ENCODE data around the gene NCR2.

Gene NCR2

GRCh38 chr6:41342241-41342640, 6.8 kb downstream of the NCR2 start (continued):
- TF ChIP-seq, protein P1, sequence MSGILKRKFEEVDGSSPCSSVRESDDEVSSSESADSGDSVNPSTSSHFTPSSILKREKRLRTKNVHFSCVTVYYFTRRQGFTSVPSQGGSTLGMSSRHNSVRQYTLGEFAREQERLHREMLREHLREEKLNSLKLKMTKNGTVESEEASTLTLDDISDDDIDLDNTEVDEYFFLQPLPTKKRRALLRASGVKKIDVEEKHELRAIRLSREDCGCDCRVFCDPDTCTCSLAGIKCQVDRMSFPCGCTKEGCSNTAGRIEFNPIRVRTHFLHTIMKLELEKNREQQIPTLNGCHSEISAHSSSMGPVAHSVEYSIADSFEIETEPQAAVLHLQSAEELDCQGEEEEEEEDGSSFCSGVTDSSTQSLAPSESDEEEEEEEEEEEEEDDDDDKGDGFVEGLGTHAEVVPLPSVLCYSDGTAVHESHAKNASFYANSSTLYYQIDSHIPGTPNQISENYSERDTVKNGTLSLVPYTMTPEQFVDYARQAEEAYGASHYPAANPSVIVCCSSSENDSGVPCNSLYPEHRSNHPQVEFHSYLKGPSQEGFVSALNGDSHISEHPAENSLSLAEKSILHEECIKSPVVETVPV (CRISPR knock-in tag; IDR thresholded peaks at IDR 0.05) = no peak
- TF ChIP-seq, protein P2, sequence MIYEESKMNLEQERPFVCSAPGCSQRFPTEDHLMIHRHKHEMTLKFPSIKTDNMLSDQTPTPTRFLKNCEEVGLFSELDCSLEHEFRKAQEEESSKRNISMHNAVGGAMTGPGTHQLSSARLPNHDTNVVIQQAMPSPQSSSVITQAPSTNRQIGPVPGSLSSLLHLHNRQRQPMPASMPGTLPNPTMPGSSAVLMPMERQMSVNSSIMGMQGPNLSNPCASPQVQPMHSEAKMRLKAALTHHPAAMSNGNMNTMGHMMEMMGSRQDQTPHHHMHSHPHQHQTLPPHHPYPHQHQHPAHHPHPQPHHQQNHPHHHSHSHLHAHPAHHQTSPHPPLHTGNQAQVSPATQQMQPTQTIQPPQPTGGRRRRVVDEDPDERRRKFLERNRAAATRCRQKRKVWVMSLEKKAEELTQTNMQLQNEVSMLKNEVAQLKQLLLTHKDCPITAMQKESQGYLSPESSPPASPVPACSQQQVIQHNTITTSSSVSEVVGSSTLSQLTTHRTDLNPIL (CRISPR knock-in tag; IDR thresholded peaks at IDR 0.05; ENCODE audit: low read depth) = no peak
- TF ChIP-seq, protein P3, sequence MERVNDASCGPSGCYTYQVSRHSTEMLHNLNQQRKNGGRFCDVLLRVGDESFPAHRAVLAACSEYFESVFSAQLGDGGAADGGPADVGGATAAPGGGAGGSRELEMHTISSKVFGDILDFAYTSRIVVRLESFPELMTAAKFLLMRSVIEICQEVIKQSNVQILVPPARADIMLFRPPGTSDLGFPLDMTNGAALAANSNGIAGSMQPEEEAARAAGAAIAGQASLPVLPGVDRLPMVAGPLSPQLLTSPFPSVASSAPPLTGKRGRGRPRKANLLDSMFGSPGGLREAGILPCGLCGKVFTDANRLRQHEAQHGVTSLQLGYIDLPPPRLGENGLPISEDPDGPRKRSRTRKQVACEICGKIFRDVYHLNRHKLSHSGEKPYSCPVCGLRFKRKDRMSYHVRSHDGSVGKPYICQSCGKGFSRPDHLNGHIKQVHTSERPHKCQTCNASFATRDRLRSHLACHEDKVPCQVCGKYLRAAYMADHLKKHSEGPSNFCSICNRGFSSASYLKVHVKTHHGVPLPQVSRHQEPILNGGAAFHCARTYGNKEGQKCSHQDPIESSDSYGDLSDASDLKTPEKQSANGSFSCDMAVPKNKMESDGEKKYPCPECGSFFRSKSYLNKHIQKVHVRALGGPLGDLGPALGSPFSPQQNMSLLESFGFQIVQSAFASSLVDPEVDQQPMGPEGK (CRISPR knock-in tag; IDR thresholded peaks at IDR 0.05; ENCODE audit: borderline replicate concordance) = no peak
- TF ChIP-seq ZFP30 (CRISPR knock-in tag; IDR thresholded peaks at IDR 0.05) (no peak), ZNF565 (CRISPR knock-in tag; conservative IDR thresholded peaks at IDR 0.05; ENCODE audit: low read depth) (no peak), BACH2 (CRISPR knock-in tag; IDR thresholded peaks at IDR 0.05; ENCODE audit: borderline replicate concordance) (no peak), OSR1 (CRISPR knock-in tag; IDR thresholded peaks at IDR 0.05) (no peak)

DNA sequence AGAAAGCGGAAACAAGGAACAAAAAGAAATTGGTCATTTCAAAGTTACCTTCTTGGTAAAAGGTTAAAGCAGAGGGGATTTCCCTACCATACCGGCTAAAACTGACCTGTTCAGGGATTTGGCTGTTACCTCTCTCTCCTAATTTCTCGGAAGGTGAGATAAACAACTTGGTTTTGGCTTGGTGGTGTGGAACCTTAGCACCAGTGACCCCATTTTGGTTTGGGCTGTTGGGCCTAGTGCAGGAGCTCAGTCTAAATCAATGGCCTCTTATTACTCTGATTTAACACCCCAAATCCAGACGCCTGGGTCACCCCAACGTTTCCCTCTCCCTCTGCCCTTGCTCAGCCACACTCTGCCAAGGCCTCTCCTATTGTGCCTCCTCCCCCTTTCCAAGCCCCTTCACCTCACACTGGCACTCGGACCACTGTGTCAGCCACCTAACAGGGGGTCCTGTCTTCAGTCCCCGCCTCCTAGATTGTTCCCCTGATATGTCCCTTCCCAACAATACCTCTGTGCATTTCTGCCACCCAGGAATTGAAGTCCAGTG, 8.3 kb downstream of the NCR2 start:
- no peak for ATAC-seq
- no peak for TF ChIP-seq ZC3H10 (CRISPR knock-in tag; IDR thresholded peaks at IDR 0.05)
- no peak for TF ChIP-seq SNAI2 (CRISPR knock-in tag; IDR thresholded peaks at IDR 0.05)
- no peak for TF ChIP-seq TCF4 (CRISPR knock-in tag; IDR thresholded peaks at IDR 0.05; ENCODE audit: borderline replicate concordance)
- TF ChIP-seq ZFP3 (CRISPR knock-in tag; IDR thresholded peaks at IDR 0.05) = no peak
- no peak for TF ChIP-seq ZNF70 (CRISPR knock-in tag; IDR thresholded peaks at IDR 0.05)
- TF ChIP-seq, protein P4, sequence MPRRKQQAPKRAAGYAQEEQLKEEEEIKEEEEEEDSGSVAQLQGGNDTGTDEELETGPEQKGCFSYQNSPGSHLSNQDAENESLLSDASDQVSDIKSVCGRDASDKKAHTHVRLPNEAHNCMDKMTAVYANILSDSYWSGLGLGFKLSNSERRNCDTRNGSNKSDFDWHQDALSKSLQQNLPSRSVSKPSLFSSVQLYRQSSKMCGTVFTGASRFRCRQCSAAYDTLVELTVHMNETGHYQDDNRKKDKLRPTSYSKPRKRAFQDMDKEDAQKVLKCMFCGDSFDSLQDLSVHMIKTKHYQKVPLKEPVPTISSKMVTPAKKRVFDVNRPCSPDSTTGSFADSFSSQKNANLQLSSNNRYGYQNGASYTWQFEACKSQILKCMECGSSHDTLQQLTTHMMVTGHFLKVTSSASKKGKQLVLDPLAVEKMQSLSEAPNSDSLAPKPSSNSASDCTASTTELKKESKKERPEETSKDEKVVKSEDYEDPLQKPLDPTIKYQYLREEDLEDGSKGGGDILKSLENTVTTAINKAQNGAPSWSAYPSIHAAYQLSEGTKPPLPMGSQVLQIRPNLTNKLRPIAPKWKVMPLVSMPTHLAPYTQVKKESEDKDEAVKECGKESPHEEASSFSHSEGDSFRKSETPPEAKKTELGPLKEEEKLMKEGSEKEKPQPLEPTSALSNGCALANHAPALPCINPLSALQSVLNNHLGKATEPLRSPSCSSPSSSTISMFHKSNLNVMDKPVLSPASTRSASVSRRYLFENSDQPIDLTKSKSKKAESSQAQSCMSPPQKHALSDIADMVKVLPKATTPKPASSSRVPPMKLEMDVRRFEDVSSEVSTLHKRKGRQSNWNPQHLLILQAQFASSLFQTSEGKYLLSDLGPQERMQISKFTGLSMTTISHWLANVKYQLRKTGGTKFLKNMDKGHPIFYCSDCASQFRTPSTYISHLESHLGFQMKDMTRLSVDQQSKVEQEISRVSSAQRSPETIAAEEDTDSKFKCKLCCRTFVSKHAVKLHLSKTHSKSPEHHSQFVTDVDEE (CRISPR knock-in tag; IDR thresholded peaks at IDR 0.05) = no peak
- TF ChIP-seq ISL1 (CRISPR knock-in tag; IDR thresholded peaks at IDR 0.05) = no peak
- TF ChIP-seq ZNF8 (CRISPR knock-in tag; IDR thresholded peaks at IDR 0.05) = no peak
- no peak for TF ChIP-seq RARB (CRISPR knock-in tag; IDR thresholded peaks at IDR 0.05)
- no peak for TF ChIP-seq ARNTL (CRISPR knock-in tag; IDR thresholded peaks at IDR 0.05; ENCODE audit: borderline replicate concordance, low read depth)
- no peak for TF ChIP-seq TOX (CRISPR knock-in tag; IDR thresholded peaks at IDR 0.05; ENCODE audit: borderline replicate concordance)
- TF ChIP-seq, protein P1 (CRISPR knock-in tag; IDR thresholded peaks at IDR 0.05) = no peak
- TF ChIP-seq BACH2 (CRISPR knock-in tag; IDR thresholded peaks at IDR 0.05; ENCODE audit: borderline replicate concordance) = no peak
- TF ChIP-seq ZFP30 (CRISPR knock-in tag; IDR thresholded peaks at IDR 0.05) = no peak
- no peak for TF ChIP-seq PPARA (CRISPR knock-in tag; IDR thresholded peaks at IDR 0.05; ENCODE audit: borderline replicate concordance)
- no peak for TF ChIP-seq CSDC2 (CRISPR knock-in tag; IDR thresholded peaks at IDR 0.05)
- no peak for TF ChIP-seq ESRRG (CRISPR knock-in tag; IDR thresholded peaks at IDR 0.05)
- TF ChIP-seq, protein P3 (CRISPR knock-in tag; IDR thresholded peaks at IDR 0.05; ENCODE audit: borderline replicate concordance) = no peak
- TF ChIP-seq POU6F1 (CRISPR knock-in tag; IDR thresholded peaks at IDR 0.05; ENCODE audit: borderline replicate concordance, low read depth) = no peak
